Stimulated activated naive B cell treated with anti-CD40 and anti-IgM and Interleukin-4, amounts not matched to agents 10 μg/mL and 1 μg/mL and 100 μg/mL, for 72 hours (primary cell): ENCODE data around the gene NPTN.

Source experiments
- ATAC-seq, 2 donors: fragments of 150-1000 bp; cut with Tn5 transposase; replicated peaks; 2 replicates each; pipeline ENCODE4 v1.10.0; 2021; ENCODE audit warnings: moderate library complexity in 1 of 2
- DNase-seq: peaks from one replicate; pipeline ENCODE4 v3.0.0; 2021
- H3K27ac Mint-ChIP-seq: one replicate; pipeline ENCODE4 v1.8.0; 2022; ENCODE audit warnings: mild to moderate bottlenecking, mixed read lengths
- H3K27me3 Mint-ChIP-seq, 2 donors: one replicate each; pipeline ENCODE4 v1.8.0; 2022; ENCODE audit warnings: mixed read lengths in 2 of 2
- H3K36me3 Mint-ChIP-seq, 2 donors: one replicate each; pipeline ENCODE4 v1.8.0; 2022; ENCODE audit warnings: mixed read lengths in 2 of 2, mild to moderate bottlenecking in 1 of 2
- H3K4me1 Mint-ChIP-seq, 2 donors: one replicate each; pipeline ENCODE4 v1.8.0; 2022; ENCODE audit warnings: mixed read lengths in 2 of 2, mild to moderate bottlenecking in 1 of 2
- H3K4me3 Mint-ChIP-seq, 2 donors: one replicate each; pipeline ENCODE4 v1.8.0; 2022; ENCODE audit warnings: mild to moderate bottlenecking in 2 of 2, mixed read lengths in 2 of 2, moderate library complexity in 1 of 2
- H3K9me3 Mint-ChIP-seq, 2 donors: one replicate each; pipeline ENCODE4 v1.8.0; 2022; ENCODE audit warnings: mixed read lengths in 2 of 2, mild to moderate bottlenecking in 1 of 2

NPTN gene

DNA sequence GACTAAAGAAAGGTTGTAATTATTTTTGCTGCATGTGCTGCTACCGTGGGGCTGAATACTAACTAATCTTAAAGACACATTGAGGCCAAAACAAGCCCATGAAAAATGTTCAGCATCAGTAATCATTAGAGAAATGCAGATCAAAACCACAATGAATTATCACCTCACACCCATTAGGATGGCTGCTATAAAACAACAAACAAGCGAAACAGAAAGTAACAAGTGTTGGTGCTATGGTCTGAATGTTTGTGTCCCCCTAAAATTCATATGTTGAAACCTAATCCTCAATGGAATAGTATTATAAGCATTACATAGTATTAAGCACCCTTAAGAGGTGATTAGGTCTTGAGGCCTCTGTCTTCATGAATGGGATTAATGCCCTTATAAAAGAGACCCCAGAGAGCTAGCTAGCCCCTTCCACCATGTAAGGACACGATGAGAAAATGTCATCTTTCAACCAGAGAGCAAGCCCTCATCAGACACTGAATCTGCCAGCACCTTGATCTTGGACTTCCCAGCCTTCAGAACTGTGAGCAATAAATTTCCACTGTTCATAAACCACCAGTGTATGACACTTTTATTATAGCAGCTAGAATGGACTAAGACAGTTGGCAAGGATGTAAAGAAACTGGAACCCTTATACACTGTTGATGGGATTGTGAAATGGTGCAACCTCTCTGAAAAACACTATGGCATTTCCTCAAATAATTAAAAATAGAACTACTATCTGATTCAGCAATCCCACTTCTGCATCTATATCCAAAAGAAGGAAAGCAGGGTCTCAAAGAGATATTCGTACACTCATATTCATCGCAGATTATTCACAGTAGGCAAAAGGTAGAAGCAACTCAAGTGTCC is 114.1 kb downstream of the NPTN start:
- Mint-ChIP-seq H3K4me1 (no peaks in the 10 kb centered on the region), H3K27me3 (peaks cover 13 to 27% of the 10 kb centered on the region in 2 donors), H3K36me3 (peaks cover 0 to 1% of the 10 kb centered on the region in 2 donors), H3K4me3 (no peak overlapping the region), H3K9me3 (peaks cover 0 to 2% of the 10 kb centered on the region in 2 donors), H3K27ac (no peak overlapping the region)
- no peak for DNase-seq
- ATAC-seq = no peak

DNA sequence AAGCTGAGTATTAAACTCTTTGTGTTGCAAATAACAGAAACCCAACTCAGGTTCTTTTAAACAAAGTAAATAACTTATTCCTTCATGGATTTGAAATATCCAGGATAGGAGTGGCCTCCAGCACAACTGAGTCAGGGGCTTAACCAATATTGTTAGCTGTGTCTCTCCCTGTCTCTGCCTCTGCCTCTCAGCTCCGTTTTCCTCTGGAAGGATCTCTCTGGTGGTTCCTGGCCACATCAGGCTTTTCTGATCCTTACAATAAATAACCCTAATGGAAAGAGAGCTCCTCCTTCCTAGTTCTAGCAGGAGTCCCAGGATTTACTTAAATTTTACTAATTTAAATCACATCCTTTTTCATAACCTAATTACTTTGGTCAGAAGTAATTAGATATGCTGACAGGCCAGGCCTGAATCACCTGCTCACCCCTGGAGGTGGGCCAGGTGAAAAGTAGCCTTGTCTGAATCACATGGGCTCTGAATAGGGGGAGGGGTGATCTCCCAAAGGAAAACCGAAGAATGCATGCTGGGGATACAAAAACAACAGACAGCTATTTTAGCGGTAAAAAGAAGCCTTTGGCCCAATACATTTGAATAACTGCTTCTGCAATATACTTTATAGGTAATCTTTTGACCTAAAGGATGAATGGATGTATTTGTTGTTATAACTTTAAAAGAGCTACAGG is 114.9 kb downstream of the NPTN start:
- H3K4me1 Mint-ChIP-seq = no peaks in the 10 kb centered on the region
- no peak overlapping the region for H3K4me3 Mint-ChIP-seq
- ATAC-seq (no peak), DNase-seq (no peak)
- peaks cover 13 to 27% of the 10 kb centered on the region in 2 donors for H3K27me3 Mint-ChIP-seq
- no peak overlapping the region for H3K27ac Mint-ChIP-seq
- H3K9me3 Mint-ChIP-seq = peaks cover 0 to 2% of the 10 kb centered on the region in 2 donors
- peaks cover 0 to 1% of the 10 kb centered on the region in 2 donors for H3K36me3 Mint-ChIP-seq

DNA sequence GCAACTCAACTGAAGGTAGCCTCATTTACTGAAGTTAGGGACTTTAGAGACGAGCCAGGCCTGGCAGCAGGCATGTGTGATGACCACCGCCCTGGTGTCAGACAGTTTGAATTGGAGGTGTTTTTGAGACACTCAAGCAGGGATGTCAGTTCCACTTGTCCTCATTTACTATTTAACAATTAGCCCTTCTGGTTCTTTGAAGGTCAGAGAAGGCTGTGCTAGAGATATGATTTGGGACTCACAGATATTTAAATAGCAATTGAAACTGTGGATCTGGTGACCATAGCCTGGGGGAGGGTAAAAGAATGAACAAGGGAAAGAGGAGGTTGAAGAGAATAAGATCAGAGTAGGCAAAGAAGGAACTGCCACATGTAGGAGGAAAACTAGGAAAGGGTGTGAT is 115.6 kb downstream of the NPTN start:
- Mint-ChIP-seq H3K4me1 (no peaks in the 10 kb centered on the region), H3K4me3 (no peak overlapping the region)

DNA sequence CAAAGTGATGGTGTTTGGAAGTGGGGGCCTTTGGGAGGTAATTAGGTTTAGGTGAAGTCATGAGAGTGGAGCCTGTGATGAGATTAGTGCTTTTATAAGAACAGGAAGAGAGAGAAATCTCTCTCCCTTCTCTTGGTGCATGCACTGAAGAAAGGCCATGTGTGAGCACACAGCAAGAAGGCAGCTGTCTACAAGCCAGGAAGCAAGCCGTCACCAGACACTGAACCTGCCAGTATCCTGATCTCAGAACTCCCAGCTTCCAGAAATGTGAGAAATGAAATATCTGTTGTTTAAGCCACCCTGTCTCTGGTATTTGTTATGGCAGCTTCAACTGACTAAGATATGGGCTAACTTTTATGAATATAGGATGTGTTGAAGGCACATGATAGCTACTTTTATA is 117.7 kb downstream of the NPTN start:
- Mint-ChIP-seq H3K9me3 (no peaks in the 10 kb centered on the region), H3K4me1 (no peaks in the 10 kb centered on the region), H3K27me3 (peaks cover 7 to 11% of the 10 kb centered on the region in 2 donors), H3K36me3 (peaks cover 0 to 1% of the 10 kb centered on the region in 2 donors), H3K27ac (no peak overlapping the region), H3K4me3 (no peak overlapping the region)
- DNase-seq (no peak), ATAC-seq (no peak)

More for the DNA sequence above, 115.6 kb downstream of the NPTN start:
- H3K27ac Mint-ChIP-seq = no peak overlapping the region
- ATAC-seq = no peak
- H3K9me3 Mint-ChIP-seq = no peaks in the 10 kb centered on the region
- peaks cover 13 to 27% of the 10 kb centered on the region in 2 donors for H3K27me3 Mint-ChIP-seq
- H3K36me3 Mint-ChIP-seq = peaks cover 0 to 1% of the 10 kb centered on the region in 2 donors
- DNase-seq = no peak
